ENCODE results near the gene LRFN5. TPM values are rescaled to one million over a fixed set of nuclear protein-coding genes. Genes with fewer than 3 reads are reported as not detected.

The LRFN5 gene
- total and polyA plus RNA-seq, 2 experiments from 2014 or later = 0.54 TPM

- Histone ChIP-seq H3K9me2 (ENCODE audit: insufficient read depth) (no peaks in the 10 kb centered on the region; the same call in 1 of the 2 replicates), H3K9ac (no peak overlapping the region), H3F3A (ENCODE audit: insufficient read depth) (no peaks in the 10 kb centered on the region), H3K4me2 (ENCODE audit: unreplicated experiment) (no peak overlapping the region), H3K4me3 (no peak overlapping the region), H4K20me1 (ENCODE audit: insufficient read depth) (no peaks in the 10 kb centered on the region), H3K9me3 (ENCODE audit: low read depth) (no peaks in the 10 kb centered on the region), H2AFZ (0 out of 2 replicates have a peak overlapping the region, but pooled peaks have one; percentile 8), H3K27me3 (replicated peaks; ENCODE audit: insufficient read depth) (no peaks in the 10 kb centered on the region), H3K79me2 (ENCODE audit: insufficient read depth) (no peaks in the 10 kb centered on the region), H3K4me1 (ENCODE audit: insufficient read depth) (no peaks in the 10 kb centered on the region), H3K36me3 (ENCODE audit: low read depth) (no peaks in the 10 kb centered on the region), H3K27ac (no peak overlapping the region)
- in situ Hi-C loops (cut with MboI) = no loop called here
- no peak for TF ChIP-seq EZH2phosphoT487 (IDR thresholded peaks at IDR 0.05; ENCODE audit: insufficient read depth, low read depth)
- TF ChIP-seq EZH2 (IDR thresholded peaks at IDR 0.05; ENCODE audit: insufficient read depth, poor library complexity, severe bottlenecking) = no peak
- 96 to 100% methylated on average over 2 of the region's 2 CpGs for WGBS, 2 experiments (ENCODE audit: low coverage in 1 of 2, low lambda C conversion rate in 2 of 2, missing lambda C conversion rate in 2 of 2)
- no peak for DNase-seq
Observed at GRCh38 chr14:41783403-41783802, 176.7 kb downstream of the LRFN5 start.

- no peak overlapping the region for H3K9ac ChIP-seq
- H3K79me2 ChIP-seq (ENCODE audit: insufficient read depth) = no peaks in the 10 kb centered on the region
- no peak overlapping the region for H3K4me2 ChIP-seq (ENCODE audit: unreplicated experiment)
- H2AFZ ChIP-seq = no peak overlapping the region
- no peak overlapping the region for H3K27ac ChIP-seq
- no peaks in the 10 kb centered on the region for H3K4me1 ChIP-seq (ENCODE audit: insufficient read depth)
- TF ChIP-seq EZH2 (IDR thresholded peaks at IDR 0.05; ENCODE audit: insufficient read depth, poor library complexity, severe bottlenecking) (no peak), EZH2phosphoT487 (IDR thresholded peaks at IDR 0.05; ENCODE audit: insufficient read depth, low read depth) (no peak)
- H4K20me1 ChIP-seq (ENCODE audit: insufficient read depth) = no peaks in the 10 kb centered on the region
- in situ Hi-C loops (cut with MboI) = no loop called here
- WGBS, 2 experiments (ENCODE audit: low coverage in 1 of 2, low lambda C conversion rate in 2 of 2, missing lambda C conversion rate in 2 of 2) = 88 to 96% methylated on average over 6 of the region's 6 CpGs
- H3K4me3 ChIP-seq = no peak overlapping the region
- H3F3A ChIP-seq (ENCODE audit: insufficient read depth) = no peaks in the 10 kb centered on the region
- no peaks in the 10 kb centered on the region for H3K36me3 ChIP-seq (ENCODE audit: low read depth)
- H3K9me3 ChIP-seq (ENCODE audit: low read depth) = no peaks in the 10 kb centered on the region
- DNase-seq = no peak
- no peaks in the 10 kb centered on the region for H3K27me3 ChIP-seq (replicated peaks; ENCODE audit: insufficient read depth)
- H3K9me2 ChIP-seq (ENCODE audit: insufficient read depth) = no peaks in the 10 kb centered on the region; the same call in 1 of the 2 replicates
Observed at GRCh38 chr14:41785696-41786095, 179.0 kb downstream of the LRFN5 start.

DNA sequence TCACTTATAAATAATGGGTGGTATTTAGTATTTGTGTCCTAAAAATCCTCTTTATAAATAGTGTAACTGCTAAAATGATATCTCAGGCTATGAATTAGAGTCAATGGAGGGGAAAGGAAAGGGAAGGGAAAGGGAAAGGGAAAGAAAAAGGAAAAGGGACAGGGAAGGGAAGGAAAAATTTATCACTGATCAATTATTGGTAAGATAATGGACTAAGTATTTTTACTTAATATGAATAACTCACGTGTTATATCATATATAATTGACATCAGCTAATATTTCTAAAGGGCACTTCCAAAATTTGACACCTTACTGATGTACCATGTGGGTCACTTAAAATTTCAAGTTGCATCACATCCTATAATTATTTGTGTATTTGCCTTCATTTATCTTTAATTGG is 193.1 kb downstream of the LRFN5 start:
- Histone ChIP-seq H3K27me3 (replicated peaks; ENCODE audit: insufficient read depth) (no peaks in the 10 kb centered on the region), H3K9ac (no peak overlapping the region), H4K20me1 (ENCODE audit: insufficient read depth) (no peaks in the 10 kb centered on the region), H3K4me3 (no peak overlapping the region), H3K4me1 (ENCODE audit: insufficient read depth) (no peaks in the 10 kb centered on the region), H3K36me3 (ENCODE audit: low read depth) (no peaks in the 10 kb centered on the region), H3K9me2 (ENCODE audit: insufficient read depth) (no peaks in the 10 kb centered on the region), H3F3A (ENCODE audit: insufficient read depth) (no peaks in the 10 kb centered on the region), H3K79me2 (ENCODE audit: insufficient read depth) (no peaks in the 10 kb centered on the region), H3K4me2 (ENCODE audit: unreplicated experiment) (no peak overlapping the region), H3K9me3 (ENCODE audit: low read depth) (no peaks in the 10 kb centered on the region), H3K27ac (no peak overlapping the region), H2AFZ (no peak overlapping the region)
- 82 to 85% methylated on average over 1 of the region's 1 CpG for WGBS, 2 experiments (ENCODE audit: low coverage in 1 of 2, low lambda C conversion rate in 2 of 2, missing lambda C conversion rate in 2 of 2)
- in situ Hi-C loops (cut with MboI) = no loop called here
- no peak for DNase-seq
- TF ChIP-seq EZH2 (IDR thresholded peaks at IDR 0.05; ENCODE audit: insufficient read depth, poor library complexity, severe bottlenecking) (no peak), EZH2phosphoT487 (IDR thresholded peaks at IDR 0.05; ENCODE audit: insufficient read depth, low read depth) (no peak)

DNA sequence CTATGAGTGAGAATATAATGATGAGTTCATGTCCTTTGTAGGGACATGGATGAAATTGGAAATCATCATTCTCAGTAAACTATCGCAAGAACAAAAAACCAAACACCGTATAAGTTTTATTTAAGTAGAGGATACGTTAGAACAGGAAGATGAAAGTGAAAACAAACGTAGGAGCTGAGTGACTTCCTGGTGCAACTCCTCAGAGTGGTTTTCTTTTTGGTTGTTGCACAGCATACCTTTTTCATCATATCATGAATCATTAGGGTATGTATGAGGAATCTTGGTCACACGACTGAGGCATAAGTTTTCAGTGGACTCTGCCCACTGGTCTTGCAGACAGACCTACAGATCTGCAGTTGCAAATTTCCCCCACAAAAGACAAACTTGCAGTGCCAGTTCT is 199.0 kb downstream of the LRFN5 start:
- Histone ChIP-seq H3K36me3 (ENCODE audit: low read depth) (no peaks in the 10 kb centered on the region), H3K27me3 (replicated peaks; ENCODE audit: insufficient read depth) (no peaks in the 10 kb centered on the region), H3K4me1 (ENCODE audit: insufficient read depth) (no peaks in the 10 kb centered on the region), H3K27ac (no peak overlapping the region), H3K9me2 (ENCODE audit: insufficient read depth) (no peaks in the 10 kb centered on the region), H3K9me3 (ENCODE audit: low read depth) (no peaks in the 10 kb centered on the region), H3K9ac (no peak overlapping the region), H3K4me2 (ENCODE audit: unreplicated experiment) (no peak overlapping the region), H3K79me2 (ENCODE audit: insufficient read depth) (no peaks in the 10 kb centered on the region), H3K4me3 (no peak overlapping the region), H3F3A (ENCODE audit: insufficient read depth) (no peaks in the 10 kb centered on the region), H2AFZ (no peak overlapping the region), H4K20me1 (ENCODE audit: insufficient read depth) (no peaks in the 10 kb centered on the region)
- 92% methylated on average over 5 of the region's 5 CpGs for WGBS, 2 experiments (ENCODE audit: low coverage in 1 of 2, low lambda C conversion rate in 2 of 2, missing lambda C conversion rate in 2 of 2)
- in situ Hi-C loops (cut with MboI) = no loop called here
- TF ChIP-seq EZH2phosphoT487 (IDR thresholded peaks at IDR 0.05; ENCODE audit: insufficient read depth, low read depth) (no peak), EZH2 (IDR thresholded peaks at IDR 0.05; ENCODE audit: insufficient read depth, poor library complexity, severe bottlenecking) (no peak)
- DNase-seq = no peak
